Endothelial cell of umbilical vein (primary cell): Measurements from ENCODE around the gene KCTD5.

Source experiments
- CTCF ChIP-seq, 2 donors: IDR thresholded peaks; 1 replicate in 1 of 2; 2 replicates in 1 of 2; pipeline ENCODE4 v1.5.1; 2011; ENCODE audit warnings: low read length in 2 of 2, mild to moderate bottlenecking in 2 of 2, moderate library complexity in 2 of 2, control low read depth in 1 of 2, inconsistent platforms in 1 of 2, low read depth in 1 of 2; ENCODE audit not compliant: insufficient read depth in 1 of 2; ENCODE audit errors: extremely low read depth in 1 of 2
- EZH2 ChIP-seq: IDR thresholded peaks from 2 replicates; pipeline ENCODE4 v1.6.1; 2012; ENCODE audit warnings: borderline replicate concordance, low read depth, mild to moderate bottlenecking, moderate library complexity, low read length, inconsistent platforms; ENCODE audit not compliant: severe bottlenecking
- FOS ChIP-seq: IDR thresholded peaks from 2 replicates; pipeline ENCODE4 v1.6.1; 2011; ENCODE audit warnings: mild to moderate bottlenecking, low read length, moderate library complexity, borderline replicate concordance; ENCODE audit not compliant: insufficient read depth
- GATA2 ChIP-seq: IDR thresholded peaks from 2 replicates; pipeline ENCODE4 v1.7.0; 2011; ENCODE audit warnings: low read depth, mild to moderate bottlenecking, moderate library complexity, mixed read lengths, low read length; ENCODE audit not compliant: insufficient read length, insufficient read depth
- MAX ChIP-seq: IDR thresholded peaks from 2 replicates; pipeline ENCODE4 v1.6.1; 2011; ENCODE audit not compliant: insufficient read depth, insufficient read length
- POLR2A ChIP-seq: IDR thresholded peaks from 2 replicates; pipeline ENCODE4 v1.6.1; 2012; ENCODE audit warnings: low read depth, mild to moderate bottlenecking, control low read depth, low read length
- POLR2AphosphoS5 ChIP-seq: IDR thresholded peaks from 2 replicates; pipeline ENCODE4 v1.6.1; 2012; ENCODE audit warnings: low read depth, mild to moderate bottlenecking, control low read depth, low read length, moderate library complexity; ENCODE audit not compliant: insufficient read depth

GRCh38 chr16:2739625-2740430 is 57.5 kb downstream of the KCTD5 start:
- TF ChIP-seq CTCF (IDR thresholded peaks at IDR 0.05; ENCODE audit: extremely low read depth in 1 of 2, insufficient read depth in 1 of 2, low read depth in 1 of 2, low read length in 2 of 2) (no peak), POLR2AphosphoS5 (no peak), MAX (no peak), POLR2A (no peak), EZH2 (no peak), FOS (no peak), GATA2 (no peak)
